Spleen (tissue), 7 donors: ENCODE data around the gene SLC7A10.

Experiments
- POLR2AphosphoS5 ChIP-seq, 3 donors: sonication (generic); formaldehyde crosslinking; IDR thresholded peaks; one replicate each; pipeline ENCODE4 v1.5.1; 2017; ENCODE audit warnings: antibody characterized with exemption in 3 of 3
- TF ChIP-seq, protein P1 (sequence below), 11 experiments: fragments of 200-600 bp in 7 of 11; fragments of 450-650 bp in 4 of 11; sonication (generic) in 4 of 11; IDR thresholded peaks in 8 of 11; conservative IDR thresholded peaks in 3 of 11; 1 replicate in 7 of 11; 2 replicates in 4 of 11; pipeline versions ENCODE4 v1.4.0 to v1.8.0; 2016 to 2021; ENCODE audit warnings: antibody characterized with exemption in 11 of 11, inconsistent platforms in 4 of 11, mild to moderate bottlenecking in 1 of 11
- donor health status: DM: no; HTN: no; CAD: no; lungs with moderate emphysema.
- donor health status: DM: no; HTN: no; CAD: no.
- donor health status: DM: no; HTN: no; CAD: no.

DNA sequence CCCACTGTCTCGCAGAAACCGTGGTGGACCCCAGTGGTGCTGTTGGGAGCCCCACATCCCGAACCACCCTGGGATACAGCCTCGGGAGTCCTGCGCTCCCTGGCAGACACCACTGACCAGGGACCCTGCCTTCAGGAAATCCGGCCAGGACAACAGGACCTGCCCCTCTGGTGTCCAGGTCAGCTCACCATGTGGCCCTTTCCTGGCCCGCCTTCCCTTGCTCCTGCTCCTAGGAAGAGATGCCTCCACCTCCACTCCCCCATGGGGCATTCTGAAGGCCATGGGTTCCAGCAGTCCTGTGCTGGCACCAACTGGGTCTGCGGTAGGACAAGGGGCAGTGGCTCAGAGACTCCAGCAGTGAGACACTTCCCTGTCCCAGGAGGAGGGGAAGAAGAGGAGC lies 22.5 kb upstream of the SLC7A10 start:
- TF ChIP-seq POLR2AphosphoS5 (IDR thresholded peaks at IDR 0.05): no peak
- TF ChIP-seq, protein P1, sequence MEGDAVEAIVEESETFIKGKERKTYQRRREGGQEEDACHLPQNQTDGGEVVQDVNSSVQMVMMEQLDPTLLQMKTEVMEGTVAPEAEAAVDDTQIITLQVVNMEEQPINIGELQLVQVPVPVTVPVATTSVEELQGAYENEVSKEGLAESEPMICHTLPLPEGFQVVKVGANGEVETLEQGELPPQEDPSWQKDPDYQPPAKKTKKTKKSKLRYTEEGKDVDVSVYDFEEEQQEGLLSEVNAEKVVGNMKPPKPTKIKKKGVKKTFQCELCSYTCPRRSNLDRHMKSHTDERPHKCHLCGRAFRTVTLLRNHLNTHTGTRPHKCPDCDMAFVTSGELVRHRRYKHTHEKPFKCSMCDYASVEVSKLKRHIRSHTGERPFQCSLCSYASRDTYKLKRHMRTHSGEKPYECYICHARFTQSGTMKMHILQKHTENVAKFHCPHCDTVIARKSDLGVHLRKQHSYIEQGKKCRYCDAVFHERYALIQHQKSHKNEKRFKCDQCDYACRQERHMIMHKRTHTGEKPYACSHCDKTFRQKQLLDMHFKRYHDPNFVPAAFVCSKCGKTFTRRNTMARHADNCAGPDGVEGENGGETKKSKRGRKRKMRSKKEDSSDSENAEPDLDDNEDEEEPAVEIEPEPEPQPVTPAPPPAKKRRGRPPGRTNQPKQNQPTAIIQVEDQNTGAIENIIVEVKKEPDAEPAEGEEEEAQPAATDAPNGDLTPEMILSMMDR (IDR thresholded peaks at IDR 0.05 in 8 of 11, conservative IDR thresholded peaks at IDR 0.05 in 3 of 11): no peak
